Activated CD4-positive, alpha-beta T cell treated with anti-CD3 and anti-CD28 coated beads, Interleukin-2, amount 10 ng/mL, durations not matched to agents 7 days and 5 days (primary cell): ENCODE data around the gene SEC14L1. TPM values are rescaled to one million over a fixed set of nuclear protein-coding genes. Genes with fewer than 3 reads are reported as not detected.
A peak's percentile ranks its signal among the peaks of the same experiment; 100 is the strongest.

ENCODE experiments used
- CTCF ChIA-PET: fragments of 350-600 bp; sonication (Branson Sonifier 250); formaldehyde crosslinking; loops from one replicate; lab custom pipeline; 2021; ENCODE audit warnings: antibody characterized with exemption; lab: Charles Lee
- POLR2A ChIA-PET: fragments of 350-600 bp; sonication (Branson Sonifier 250); formaldehyde crosslinking; loops from one replicate; lab custom pipeline; 2021; ENCODE audit warnings: antibody characterized with exemption; lab: Charles Lee
- DNase-seq: peaks from one replicate; pipeline ENCODE4 v3.0.0-alpha.2; 2020
- H3K27ac Mint-ChIP-seq: one replicate; pipeline ENCODE4 v1.8.0; 2021; ENCODE audit warnings: mild to moderate bottlenecking, moderate library complexity, mixed read lengths
- H3K27me3 Mint-ChIP-seq: one replicate; pipeline ENCODE4 v1.8.0; 2021; ENCODE audit warnings: mixed read lengths
- H3K36me3 Mint-ChIP-seq: one replicate; pipeline ENCODE4 v1.8.0; 2021; ENCODE audit warnings: low read depth, mixed read lengths
- H3K4me1 Mint-ChIP-seq: one replicate; pipeline ENCODE4 v1.8.0; 2021; ENCODE audit warnings: mixed read lengths
- H3K4me3 Mint-ChIP-seq: one replicate; pipeline ENCODE4 v1.8.0; 2021; ENCODE audit warnings: mild to moderate bottlenecking, moderate library complexity, mixed read lengths
- H3K9me3 Mint-ChIP-seq: one replicate; pipeline ENCODE4 v1.8.0; 2021; ENCODE audit warnings: mixed read lengths
- total RNA-seq, 2 experiments: library from RNA; stranded (reverse); gene quantifications; one replicate each; pipeline ENCODE4 v1.2.3, GENCODE V29; 2021

Gene SEC14L1
- total RNA-seq, 2 experiments from 2014 or later, result 56.6 to 57.4 TPM

DNA sequence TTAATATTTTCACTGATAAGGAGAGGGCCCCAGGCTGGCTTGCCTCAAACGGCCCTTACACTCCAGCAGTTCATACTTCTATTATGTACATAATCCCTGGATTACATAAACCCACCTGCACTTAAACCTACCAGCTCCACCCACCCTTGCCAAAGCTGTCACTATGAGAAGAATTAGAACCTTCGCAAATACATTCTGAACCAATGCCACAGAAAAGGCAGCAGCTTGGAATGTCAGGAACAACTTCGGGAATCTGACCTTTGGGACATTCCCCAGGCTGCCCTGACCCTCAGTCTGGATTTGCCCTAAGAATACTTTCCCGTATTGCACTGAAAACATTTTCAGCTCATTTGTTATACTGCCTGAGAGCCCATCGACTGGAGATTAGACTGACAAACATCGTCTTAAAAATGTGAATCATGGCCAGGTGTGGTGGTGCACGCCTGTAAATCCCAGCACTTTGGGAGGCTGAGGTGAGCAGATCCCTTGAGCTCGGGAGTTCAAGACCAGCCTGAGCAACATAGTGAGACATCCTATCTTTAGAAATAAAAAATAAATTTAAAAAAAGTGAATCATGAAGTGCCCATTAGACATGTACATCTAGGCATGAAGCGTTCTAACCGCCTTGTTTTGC, 21.0 kb upstream of the SEC14L1 start:
- ChIA-PET POLR2A (interaction anchor here (0.6 kb wide), 1 partner anchor 41 kb away, joined by 3 read pairs; no protein-coding TSS in a partner anchor), CTCF (interaction anchor here (1.2 to 2.6 kb wide), 4 partner anchors 9 to 31 kb away, joined by 3 to 10 read pairs (median 5); no protein-coding TSS in a partner anchor)

GRCh38 chr17:77120868-77121267, 19.9 kb upstream of the SEC14L1 start:
- no peak overlapping the region for H3K27ac Mint-ChIP-seq
- ChIA-PET CTCF (interaction anchor here (0.6 to 2.6 kb wide), 5 partner anchors 8 to 32 kb away, joined by 3 to 10 read pairs (median 3); no protein-coding TSS in a partner anchor), POLR2A (no interaction called here)

More for the DNA sequence above, 21.0 kb upstream of the SEC14L1 start:
- peaks cover 12% of the 10 kb centered on the region for H3K4me1 Mint-ChIP-seq
- DNase-seq, result no peak
- H3K4me3 Mint-ChIP-seq, result no peak overlapping the region
- no peak overlapping the region for H3K27ac Mint-ChIP-seq
- no peaks in the 10 kb centered on the region for H3K9me3 Mint-ChIP-seq
- H3K27me3 Mint-ChIP-seq, result no peaks in the 10 kb centered on the region
- H3K36me3 Mint-ChIP-seq, result peaks cover 2% of the 10 kb centered on the region

DNA sequence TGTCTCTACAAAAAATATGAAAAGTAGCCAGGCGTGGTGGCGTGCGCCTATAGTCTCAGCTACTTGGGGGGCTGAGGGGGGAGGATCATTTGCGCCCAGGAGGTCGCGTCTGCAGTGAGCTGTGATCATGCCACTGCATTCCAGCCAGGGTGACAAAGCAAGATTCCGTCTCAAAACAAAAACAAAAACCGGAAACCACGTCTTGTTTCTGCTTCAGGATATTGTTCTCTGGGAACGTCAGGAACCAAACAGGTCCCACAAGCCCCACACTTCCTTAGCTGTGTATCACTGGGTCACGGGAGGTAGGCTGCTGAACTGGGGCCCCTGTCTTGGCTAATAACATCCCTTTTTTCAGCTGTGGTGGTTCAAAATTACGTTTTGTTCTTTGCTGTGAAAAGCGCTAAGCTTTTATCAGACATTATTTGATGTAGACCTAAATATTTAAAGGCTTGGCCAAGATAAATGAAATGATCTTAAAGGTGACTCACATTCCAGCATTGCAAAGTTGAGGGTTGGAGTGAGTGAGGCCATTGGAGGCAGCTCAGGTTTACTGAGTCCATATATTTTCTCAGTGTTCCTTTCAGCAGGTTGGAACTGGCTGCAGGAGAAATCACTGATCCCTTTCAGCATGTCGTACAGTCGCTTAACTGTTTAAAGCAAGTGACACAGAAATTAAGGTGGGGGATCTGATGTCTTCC, 16.4 kb upstream of the SEC14L1 start:
- Mint-ChIP-seq H3K27me3 (no peaks in the 10 kb centered on the region), H3K9me3 (no peaks in the 10 kb centered on the region), H3K36me3 (no peaks in the 10 kb centered on the region), H3K4me1 (peaks cover 47% of the 10 kb centered on the region), H3K27ac (no peak overlapping the region), H3K4me3 (no peak overlapping the region)
- POLR2A ChIA-PET, result interaction anchor here (1.0 kb wide), 1 partner anchor 16 kb away, joined by 3 read pairs; the partner anchor contains the start of gene SEC14L1
- DNase-seq, result no peak
- CTCF ChIA-PET, result interaction anchor here (0.6 to 2.3 kb wide), 5 partner anchors 10 to 88 kb away, joined by 3 to 7 read pairs (median 4); no protein-coding TSS in a partner anchor

More at GRCh38 chr17:77120868-77121267, 19.9 kb upstream of the SEC14L1 start:
- H3K9me3 Mint-ChIP-seq, result no peaks in the 10 kb centered on the region
- DNase-seq, result no peak
- peaks cover 2% of the 10 kb centered on the region for H3K36me3 Mint-ChIP-seq
- H3K27me3 Mint-ChIP-seq, result no peaks in the 10 kb centered on the region
- peaks cover 18% of the 10 kb centered on the region for H3K4me1 Mint-ChIP-seq
- H3K4me3 Mint-ChIP-seq, result no peak overlapping the region

DNA sequence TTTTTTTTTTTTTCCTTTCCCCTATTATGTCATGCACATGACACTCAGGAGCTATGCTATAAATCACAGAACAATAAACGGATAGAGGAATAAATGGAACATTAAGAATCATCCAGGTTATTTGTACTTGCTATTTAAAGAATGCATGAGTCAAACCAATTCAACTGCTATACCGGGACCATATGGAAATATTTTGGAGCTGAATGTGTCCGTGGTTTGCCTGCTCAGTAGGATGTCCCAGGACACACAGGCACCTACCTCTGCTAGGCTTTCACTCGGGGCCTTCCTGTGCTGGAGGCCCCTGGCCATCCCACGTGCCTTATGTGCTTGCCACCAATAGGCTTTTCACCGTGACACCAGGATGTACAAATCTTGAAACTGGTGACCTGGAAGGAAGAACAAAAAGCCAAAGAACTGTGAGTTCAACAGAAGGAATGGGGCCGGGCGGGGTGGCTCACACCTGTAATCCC, 15.3 kb upstream of the SEC14L1 start:
- Mint-ChIP-seq H3K4me3 (no peak overlapping the region), H3K4me1 (peaks cover 52% of the 10 kb centered on the region), H3K27me3 (no peaks in the 10 kb centered on the region)

DNA sequence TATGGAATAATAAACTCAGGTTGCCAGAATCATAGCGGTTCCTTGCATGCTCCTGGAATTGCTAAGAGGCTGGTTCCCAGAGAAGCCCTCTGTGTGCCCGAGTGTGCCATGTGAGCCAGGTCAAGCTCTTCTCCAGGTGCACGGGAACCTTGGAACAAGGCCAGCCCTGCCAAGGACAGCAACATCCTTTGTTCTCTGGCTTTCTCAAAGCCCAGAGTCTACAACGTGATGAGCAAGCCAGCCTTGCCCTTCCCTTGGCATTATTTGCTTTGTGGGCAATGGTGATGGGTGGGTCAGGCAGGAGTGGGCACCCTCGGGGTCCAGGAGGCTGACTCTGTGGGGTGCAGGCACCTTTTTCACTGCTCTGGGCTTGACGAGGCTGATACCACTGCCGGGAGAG, 14.2 kb upstream of the SEC14L1 start:
- POLR2A ChIA-PET, result no interaction called here
- H3K27ac Mint-ChIP-seq, result no peak overlapping the region
- no peaks in the 10 kb centered on the region for H3K27me3 Mint-ChIP-seq
- no peak overlapping the region for H3K4me3 Mint-ChIP-seq
- CTCF ChIA-PET, result interaction anchor here (1.1 to 1.5 kb wide), 3 partner anchors 12 to 38 kb away, joined by 3 to 4 read pairs (median 3); no protein-coding TSS in a partner anchor
- no peaks in the 10 kb centered on the region for H3K36me3 Mint-ChIP-seq
- H3K9me3 Mint-ChIP-seq, result no peaks in the 10 kb centered on the region
- H3K4me1 Mint-ChIP-seq, result peaks cover 56% of the 10 kb centered on the region
- no peak for DNase-seq

More for the DNA sequence above, 15.3 kb upstream of the SEC14L1 start:
- H3K27ac Mint-ChIP-seq, result peak overlapping the region; percentile 66
- no peaks in the 10 kb centered on the region for H3K9me3 Mint-ChIP-seq
- POLR2A ChIA-PET, result interaction anchor here (0.6 kb wide), 1 partner anchor 17 kb away, joined by 5 read pairs; no protein-coding TSS in a partner anchor
- CTCF ChIA-PET, result interaction anchor here (1.2 to 2.3 kb wide), 4 partner anchors 11 to 37 kb away, joined by 3 to 7 read pairs (median 4); no protein-coding TSS in a partner anchor
- no peaks in the 10 kb centered on the region for H3K36me3 Mint-ChIP-seq
- DNase-seq, result no peak

DNA sequence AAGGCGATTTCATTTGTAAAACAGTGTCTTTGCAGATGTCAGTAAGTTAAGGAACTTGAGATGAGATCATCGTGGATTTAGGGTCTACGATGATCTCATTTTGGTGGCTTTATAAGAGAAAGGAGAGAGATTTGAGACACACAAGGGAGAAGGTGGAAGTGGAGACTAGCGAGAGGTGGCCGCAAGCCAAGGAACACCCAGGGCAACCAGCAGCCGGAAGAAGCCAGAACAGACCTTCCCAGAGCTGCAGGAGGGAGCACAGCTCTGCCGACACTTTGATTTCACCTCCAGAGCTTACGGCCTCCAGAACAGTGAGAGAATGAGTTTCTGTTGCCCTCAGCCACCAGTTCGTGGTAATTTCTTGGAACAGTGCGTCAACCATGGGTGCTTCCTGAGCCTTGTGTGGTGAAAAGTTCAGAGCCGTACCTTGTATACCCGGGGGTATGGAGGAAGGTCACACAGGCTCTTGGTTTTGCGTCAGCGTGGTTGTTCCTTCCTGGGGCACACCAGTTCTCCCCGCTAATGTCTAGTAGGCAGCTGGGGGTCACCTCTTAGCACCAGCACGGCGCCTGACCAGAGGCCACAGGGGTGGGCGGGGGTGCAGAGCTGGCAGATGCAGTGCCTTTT, 12.9 kb upstream of the SEC14L1 start:
- CTCF ChIA-PET, result interaction anchor here (0.6 to 2.3 kb wide), 3 partner anchors 14 to 437 kb away, joined by 3 to 4 read pairs (median 3); no protein-coding TSS in a partner anchor
- H3K27ac Mint-ChIP-seq, result peak overlapping the region; percentile 89

GRCh38 chr17:77128896-77129567, 11.7 kb upstream of the SEC14L1 start:
- ChIA-PET CTCF (interaction anchor here (1.3 to 2.3 kb wide), 4 partner anchors 9 to 33 kb away, joined by 4 to 7 read pairs (median 4); partner anchors contain the start of gene SEC14L1), POLR2A (no interaction called here)

More for the DNA sequence above, 12.9 kb upstream of the SEC14L1 start:
- Mint-ChIP-seq H3K4me1 (peaks cover 55% of the 10 kb centered on the region), H3K4me3 (peak overlapping the region; percentile 55), H3K9me3 (no peaks in the 10 kb centered on the region), H3K36me3 (no peaks in the 10 kb centered on the region), H3K27me3 (no peaks in the 10 kb centered on the region)
- DNase-seq, result peak; percentile 82
- POLR2A ChIA-PET, result no interaction called here

GRCh38 chr17:77129568-77130301, 11.0 kb upstream of the SEC14L1 start:
- H3K27ac Mint-ChIP-seq, result no peak overlapping the region
- H3K27me3 Mint-ChIP-seq, result no peaks in the 10 kb centered on the region
- ChIA-PET CTCF (interaction anchor here (0.6 to 2.4 kb wide), 6 partner anchors 9 to 246 kb away, joined by 3 to 8 read pairs (median 4); partner anchors contain the start of gene SEC14L1), POLR2A (no interaction called here)
- H3K9me3 Mint-ChIP-seq, result no peaks in the 10 kb centered on the region
- peaks cover 46% of the 10 kb centered on the region for H3K4me1 Mint-ChIP-seq
- H3K4me3 Mint-ChIP-seq, result no peak overlapping the region
- no peak for DNase-seq
- H3K36me3 Mint-ChIP-seq, result no peaks in the 10 kb centered on the region

More at GRCh38 chr17:77128896-77129567, 11.7 kb upstream of the SEC14L1 start:
- Mint-ChIP-seq H3K27me3 (no peaks in the 10 kb centered on the region), H3K4me1 (peaks cover 52% of the 10 kb centered on the region), H3K36me3 (no peaks in the 10 kb centered on the region), H3K9me3 (no peaks in the 10 kb centered on the region), H3K27ac (peak overlapping the region; percentile 47), H3K4me3 (no peak overlapping the region)
- DNase-seq, result no peak

- ChIA-PET CTCF (interaction anchor here (1.3 to 2.4 kb wide), 4 partner anchors 10 to 43 kb away, joined by 4 to 8 read pairs (median 4); partner anchors contain the start of gene SEC14L1), POLR2A (no interaction called here)
- Mint-ChIP-seq H3K36me3 (no peaks in the 10 kb centered on the region), H3K9me3 (no peaks in the 10 kb centered on the region), H3K4me1 (peaks cover 45% of the 10 kb centered on the region), H3K4me3 (no peak overlapping the region), H3K27me3 (no peaks in the 10 kb centered on the region), H3K27ac (no peak overlapping the region)
- DNase-seq, result no peak
Observed at GRCh38 chr17:77130525-77130924, 10.2 kb upstream of the SEC14L1 start.

- CTCF ChIA-PET, result interaction anchor here (0.6 to 2.4 kb wide), 5 partner anchors 11 to 341 kb away, joined by 3 to 8 read pairs (median 3); no protein-coding TSS in a partner anchor
Observed at GRCh38 chr17:77131904-77132303, 8.9 kb upstream of the SEC14L1 start.

More at GRCh38 chr17:77131904-77132303, 8.9 kb upstream of the SEC14L1 start:
- peaks cover 7% of the 10 kb centered on the region for H3K36me3 Mint-ChIP-seq
- H3K27ac Mint-ChIP-seq, result no peak overlapping the region
- POLR2A ChIA-PET, result no interaction called here
- peaks cover 6% of the 10 kb centered on the region for H3K9me3 Mint-ChIP-seq
- DNase-seq, result no peak
- H3K4me1 Mint-ChIP-seq, result peaks cover 42% of the 10 kb centered on the region
- H3K4me3 Mint-ChIP-seq, result no peak overlapping the region
- no peaks in the 10 kb centered on the region for H3K27me3 Mint-ChIP-seq
